Activated T-cell treated with anti-CD3 and anti-CD28 coated beads for 1 hour (primary cell): ENCODE results near the gene DCBLD1.
"Not testable (repeated sequence)": the region's sequence is repeated elsewhere in the genome, so short reads cannot be mapped to it uniquely, and the experiment has no call there.

Source experiments
- DNase-seq: peaks from one replicate; pipeline ENCODE4 v3.0.0-alpha.2; 2020; ENCODE audit warnings: low read depth

Gene DCBLD1

DNA sequence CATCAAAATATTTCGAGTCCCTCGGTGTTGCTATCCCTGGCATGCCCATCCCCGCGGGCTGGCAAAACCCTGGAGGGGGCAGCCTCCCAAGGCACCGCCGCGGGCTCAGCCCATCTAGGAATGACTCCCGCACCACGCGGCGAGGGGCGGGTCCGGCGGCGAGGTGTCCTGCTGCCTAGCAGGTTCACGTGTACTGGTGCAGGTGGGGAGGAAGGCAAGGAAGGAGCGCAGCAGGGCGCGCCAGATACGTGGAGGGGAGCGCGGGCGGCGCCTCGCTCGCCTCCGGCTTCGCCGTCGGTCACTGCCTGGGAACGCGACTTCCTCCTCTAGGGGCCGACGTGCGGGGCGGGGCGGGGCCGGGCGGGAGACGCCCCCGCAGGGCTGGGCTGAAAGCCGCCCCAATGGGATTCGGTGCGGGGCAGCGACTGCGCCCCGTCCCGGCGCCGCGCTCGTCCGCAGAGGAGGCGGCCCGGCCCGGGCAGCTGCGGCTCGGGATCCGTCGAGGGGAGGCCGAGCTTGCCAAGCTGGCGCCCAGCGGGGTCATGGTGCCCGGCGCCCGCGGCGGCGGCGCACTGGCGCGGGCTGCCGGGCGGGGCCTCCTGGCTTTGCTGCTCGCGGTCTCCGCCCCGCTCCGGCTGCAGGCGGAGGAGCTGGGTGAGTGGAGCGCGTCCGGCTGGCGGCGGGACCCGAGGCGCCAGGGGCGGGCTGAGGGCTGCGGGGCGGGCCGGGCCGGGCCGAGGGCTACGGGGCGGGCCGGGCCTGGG is at the start of gene DCBLD1:
Gene DCBLD1, plus strand, starts transcription at position 435 of the 764 bp plus-strand sequence. Its CDS starts 108 bp downstream, at position 543.
- DNase-seq = peak; percentile 16

GRCh38 chr6:117440706-117441525 is 41.6 kb upstream of the DCBLD1 start:
- DNase-seq = no peak

DNA sequence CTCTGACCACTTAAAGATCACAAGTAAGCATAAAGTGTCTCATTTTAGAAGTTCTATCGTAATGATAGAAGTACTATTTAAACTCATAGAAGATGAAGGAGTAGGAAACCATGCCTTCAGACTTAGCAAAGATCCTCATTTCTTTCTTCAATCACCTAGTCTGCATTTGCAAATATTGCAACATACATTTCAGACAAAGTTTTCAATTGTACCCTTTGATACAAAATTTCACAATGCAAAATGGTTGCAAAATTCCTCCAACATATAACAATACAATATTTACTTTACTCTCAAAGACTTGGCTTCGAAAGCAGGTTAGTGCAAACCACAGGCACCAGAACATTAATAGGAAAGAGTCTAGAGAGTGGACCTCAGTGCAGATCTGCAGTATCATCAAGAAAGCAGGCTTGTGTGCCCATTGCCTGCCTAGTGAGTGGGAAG is 40.6 kb upstream of the DCBLD1 start:
- no peak for DNase-seq

DNA sequence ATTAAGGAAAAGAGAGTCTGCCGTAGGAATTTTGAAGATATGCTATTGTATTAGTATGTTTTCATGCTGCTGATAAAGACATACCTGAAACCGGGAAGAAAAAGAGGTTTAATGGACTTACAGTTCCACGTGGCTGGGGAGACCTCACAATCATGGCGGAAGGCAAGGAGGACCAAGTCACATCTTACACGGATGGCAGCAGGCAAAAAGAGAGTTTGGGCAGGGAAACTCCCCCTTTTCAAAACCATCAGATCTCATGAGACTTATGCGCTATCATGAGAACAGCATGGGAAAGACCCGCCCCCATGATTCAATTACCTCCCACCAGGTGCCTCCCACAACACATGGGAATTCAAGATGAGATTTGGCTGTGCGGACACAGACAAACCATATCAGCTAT is 40.2 kb upstream of the DCBLD1 start:
- DNase-seq = not testable (repeated sequence)

GRCh38 chr6:117444600-117444999 is 37.9 kb upstream of the DCBLD1 start:
- no peak for DNase-seq

DNA sequence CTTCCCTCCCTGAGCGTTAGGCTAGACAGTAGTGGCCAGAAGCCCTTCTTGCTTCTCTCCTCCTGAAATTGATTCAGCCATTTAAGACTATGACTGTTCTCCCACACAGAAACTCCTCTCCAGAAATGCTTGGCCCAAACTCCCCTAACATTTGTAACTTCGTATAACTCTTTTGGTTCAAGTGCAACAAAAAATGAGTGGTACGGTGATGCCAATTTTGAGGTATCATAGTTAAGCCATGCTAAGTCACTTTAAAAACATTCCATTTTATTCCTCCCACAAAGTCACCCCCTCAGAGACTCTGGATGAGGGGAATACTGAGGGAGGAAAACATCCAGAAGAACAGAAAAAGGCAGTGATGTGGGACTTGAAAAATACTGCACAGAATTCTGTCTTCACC is 35.6 kb upstream of the DCBLD1 start:
- DNase-seq = no peak

- no peak for DNase-seq
Observed at GRCh38 chr6:117448011-117448410, 34.5 kb upstream of the DCBLD1 start.

DNA sequence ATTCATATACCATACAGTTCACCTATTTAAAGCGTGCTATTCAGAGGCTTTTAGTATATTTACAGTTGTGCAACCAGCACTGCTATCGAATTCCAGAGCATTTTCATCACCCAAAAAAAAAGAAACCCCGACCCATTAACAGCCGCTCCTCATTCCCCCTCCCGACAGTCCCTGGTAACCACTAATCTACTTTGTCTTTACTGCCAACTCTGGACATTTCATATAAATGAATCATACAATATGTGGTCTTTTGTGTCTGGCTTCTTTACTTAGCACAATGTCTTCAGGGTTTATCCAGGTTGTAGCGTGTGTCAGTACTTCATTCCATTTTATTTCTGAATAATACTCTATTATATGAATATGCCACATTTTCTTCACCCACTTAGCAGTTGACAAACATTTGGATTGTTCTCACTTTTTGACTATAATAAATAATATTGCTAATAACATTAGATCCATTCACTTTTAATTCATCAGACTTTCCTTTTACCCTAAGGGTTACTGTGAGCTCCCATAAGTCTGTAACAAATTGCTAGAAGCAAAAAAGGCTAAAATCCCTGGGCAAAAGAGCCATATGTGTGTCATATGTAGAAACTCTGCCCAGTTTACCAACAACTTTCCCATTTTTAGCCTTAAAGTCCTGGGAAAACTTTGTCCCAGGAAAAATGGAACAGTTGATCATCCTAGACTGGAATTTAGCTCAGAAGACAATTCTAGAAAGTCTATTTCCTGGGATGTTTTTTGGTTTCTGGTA is 33.6 kb upstream of the DCBLD1 start:
- no peak for DNase-seq

- DNase-seq = peak; percentile 39
Observed at GRCh38 chr6:117449549-117450439, 32.7 kb upstream of the DCBLD1 start.

GRCh38 chr6:117451671-117452070 is 30.8 kb upstream of the DCBLD1 start:
- DNase-seq = no peak

DNA sequence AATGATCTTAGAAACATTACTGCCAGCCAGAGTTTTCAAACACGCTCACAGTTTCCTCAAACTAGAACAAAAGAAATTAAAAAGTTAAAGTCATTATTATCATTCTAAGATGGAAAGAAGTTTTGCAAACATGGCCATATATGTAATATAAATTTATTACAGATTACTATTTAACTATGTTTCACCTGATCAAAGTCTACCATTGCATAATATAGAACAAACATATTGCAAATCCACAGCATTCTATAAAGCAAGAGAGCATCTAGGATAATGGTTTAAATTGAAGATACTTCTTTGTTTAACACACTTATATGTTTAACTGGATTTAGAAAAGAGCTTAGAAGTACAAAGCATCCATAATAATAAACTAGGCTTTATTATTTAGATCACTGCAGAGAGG is 26.2 kb upstream of the DCBLD1 start:
- no peak for DNase-seq

DNA sequence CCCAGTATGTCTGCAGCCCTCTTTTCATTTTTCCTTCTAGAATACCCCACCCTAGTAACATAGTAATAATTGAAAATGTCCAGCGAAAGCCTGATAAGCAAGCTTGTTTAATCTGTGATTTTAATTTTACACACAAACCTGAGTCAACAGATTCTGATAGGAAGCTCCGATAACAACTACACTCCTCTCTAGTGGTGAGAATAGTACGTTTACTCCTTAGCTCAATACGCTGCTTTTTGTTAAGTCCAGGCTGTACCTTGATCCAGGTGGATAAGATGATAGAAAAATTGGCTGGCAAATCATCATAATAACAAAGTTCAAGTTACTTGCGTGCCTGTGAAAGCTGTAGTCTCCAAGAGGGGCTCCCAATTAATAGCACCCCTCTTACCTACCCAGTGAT is 25.5 kb upstream of the DCBLD1 start:
- no peak for DNase-seq

DNA sequence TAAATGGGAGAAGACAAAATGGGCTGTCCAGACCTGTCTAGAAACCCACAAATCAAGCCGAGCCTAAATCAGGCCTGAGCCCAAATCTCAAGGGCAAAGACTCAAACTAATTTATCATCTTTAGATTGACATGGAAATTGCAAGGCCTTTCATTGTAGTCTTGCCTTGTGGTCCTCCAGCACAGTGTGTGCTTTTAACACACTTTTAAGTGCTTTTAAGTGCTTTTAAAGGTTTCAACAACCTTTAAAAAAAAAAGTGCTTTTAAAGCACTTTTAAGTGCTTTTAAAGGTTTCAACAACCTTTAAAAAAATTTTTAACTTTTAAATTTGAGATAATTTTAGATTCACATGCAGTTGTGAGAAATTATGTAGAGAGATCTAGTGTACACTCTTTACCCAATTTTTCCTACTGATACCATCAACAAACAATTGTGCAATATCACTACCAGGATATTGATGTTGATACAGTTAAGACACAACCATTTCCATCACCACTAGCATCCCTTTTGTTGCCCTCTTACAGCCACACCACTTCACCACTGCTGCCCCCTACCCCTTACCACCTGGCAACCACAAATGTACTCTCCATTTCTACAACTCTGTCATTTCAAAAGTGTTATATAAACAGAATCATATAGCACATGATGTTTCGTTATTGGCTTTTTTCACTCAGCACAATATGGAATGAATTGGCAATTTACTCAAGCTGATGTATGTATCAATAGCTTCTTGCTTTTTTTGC is 23.1 kb upstream of the DCBLD1 start:
- DNase-seq = no peak

GRCh38 chr6:117463762-117464665 is 18.5 kb upstream of the DCBLD1 start:
- DNase-seq = no peak

GRCh38 chr6:117464700-117465099 is 17.8 kb upstream of the DCBLD1 start:
- DNase-seq = no peak

GRCh38 chr6:117465691-117466090 is 16.8 kb upstream of the DCBLD1 start:
- no peak for DNase-seq

GRCh38 chr6:117467876-117468275 is 14.6 kb upstream of the DCBLD1 start:
- DNase-seq = no peak

GRCh38 chr6:117468527-117468926 is 13.9 kb upstream of the DCBLD1 start:
- DNase-seq = not testable (repeated sequence)

GRCh38 chr6:117469356-117469755 is 13.1 kb upstream of the DCBLD1 start:
- no peak for DNase-seq

DNA sequence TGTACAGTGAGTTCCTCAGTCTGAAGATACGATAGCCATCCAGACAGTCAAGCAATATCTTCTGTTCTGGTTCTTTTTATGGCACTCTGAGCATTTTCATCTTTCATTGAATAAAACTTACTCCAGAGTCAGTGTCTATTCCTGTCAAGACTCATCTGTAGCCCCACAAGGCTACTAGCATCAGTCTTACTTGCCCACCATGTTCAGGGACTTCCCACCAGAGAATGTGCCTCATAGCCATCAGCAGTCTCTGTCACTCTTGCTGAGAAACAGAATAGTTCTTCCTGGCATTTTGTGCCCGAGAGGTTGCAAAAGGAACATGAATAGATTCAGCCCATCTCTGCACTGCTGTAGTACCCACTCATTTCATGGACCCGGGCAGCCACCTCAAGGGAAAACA is 12.7 kb upstream of the DCBLD1 start:
- no peak for DNase-seq
